ENCODE measurements around the gene CYP2W1. TPM values are rescaled to one million over a fixed set of nuclear protein-coding genes. Genes with fewer than 3 reads are reported as not detected.

The CYP2W1 gene
- total RNA-seq, 1 donor from 2014 or later = not detected

GRCh38 chr7:994592-995308 lies 11.8 kb downstream of the CYP2W1 start:
- Histone ChIP-seq H3K4me1 (ENCODE audit: insufficient read depth, low read length) (peaks cover 3% of the 10 kb centered on the region), H3K27me3 (ENCODE audit: insufficient read depth, low read length) (no peaks in the 10 kb centered on the region), H3K9ac (ENCODE audit: low read length) (no peak overlapping the region), H2AFZ (ENCODE audit: low read depth, low read length) (no peak overlapping the region), H4K20me1 (ENCODE audit: insufficient read depth, low read length) (peaks cover 4% of the 10 kb centered on the region), H3K27ac (ENCODE audit: low read depth, low read length) (no peak overlapping the region), H3K4me2 (ENCODE audit: low read length) (no peak overlapping the region), H3K79me2 (ENCODE audit: insufficient read depth, low read length) (no peaks in the 10 kb centered on the region), H3K4me3 (ENCODE audit: insufficient read depth, low read depth, low read length) (no peak overlapping the region), H3K9me3 (ENCODE audit: insufficient read depth, low read depth, low read length) (no peaks in the 10 kb centered on the region), H3K36me3 (ENCODE audit: insufficient read depth, low read length) (no peaks in the 10 kb centered on the region)
- FAIRE-seq (no peak), DNase-seq (ENCODE audit: low read depth) (no peak)
- H3K4me3 Mint-ChIP-seq (ENCODE audit: unreplicated experiment) = no peak overlapping the region
- H3K36me3 Mint-ChIP-seq (ENCODE audit: low read depth, unreplicated experiment) = no peaks in the 10 kb centered on the region
- no peak for TF ChIP-seq CTCF (IDR thresholded peaks at IDR 0.05; ENCODE audit: insufficient read depth, low read depth, low read length)
- TF ChIP-seq EZH2 (IDR thresholded peaks at IDR 0.05; ENCODE audit: insufficient read depth, low read length) = no peak
- no peaks in the 10 kb centered on the region for H3K9me3 Mint-ChIP-seq (ENCODE audit: unreplicated experiment)
- H3K4me1 Mint-ChIP-seq (ENCODE audit: low read depth, unreplicated experiment) = peaks cover 3% of the 10 kb centered on the region
- H3K27ac Mint-ChIP-seq (ENCODE audit: unreplicated experiment) = no peak overlapping the region
- no peaks in the 10 kb centered on the region for H3K27me3 Mint-ChIP-seq (ENCODE audit: low read depth, unreplicated experiment)

- H3K4me2 ChIP-seq (ENCODE audit: low read length) = no peak overlapping the region
- peaks cover 4% of the 10 kb centered on the region for H4K20me1 ChIP-seq (ENCODE audit: insufficient read depth, low read length)
- no peaks in the 10 kb centered on the region for H3K27me3 ChIP-seq (ENCODE audit: insufficient read depth, low read length)
- no peaks in the 10 kb centered on the region for H3K36me3 ChIP-seq (ENCODE audit: insufficient read depth, low read length)
- H3K4me3 ChIP-seq (ENCODE audit: insufficient read depth, low read depth, low read length) = no peak overlapping the region
- H3K9me3 ChIP-seq (ENCODE audit: insufficient read depth, low read depth, low read length) = no peaks in the 10 kb centered on the region
- H3K27ac ChIP-seq (ENCODE audit: low read depth, low read length) = no peak overlapping the region
- peaks cover 5% of the 10 kb centered on the region for H3K4me1 Mint-ChIP-seq (ENCODE audit: low read depth, unreplicated experiment)
- H3K4me3 Mint-ChIP-seq (ENCODE audit: unreplicated experiment) = no peak overlapping the region
- TF ChIP-seq EZH2 (IDR thresholded peaks at IDR 0.05; ENCODE audit: insufficient read depth, low read length) = no peak
- TF ChIP-seq CTCF (IDR thresholded peaks at IDR 0.05; ENCODE audit: insufficient read depth, low read depth, low read length) = no peak
- peaks cover 3% of the 10 kb centered on the region for H3K4me1 ChIP-seq (ENCODE audit: insufficient read depth, low read length)
- H3K36me3 Mint-ChIP-seq (ENCODE audit: low read depth, unreplicated experiment) = no peaks in the 10 kb centered on the region
- no peak for FAIRE-seq
- DNase-seq (ENCODE audit: low read depth) = no peak
- no peak overlapping the region for H3K9ac ChIP-seq (ENCODE audit: low read length)
- H2AFZ ChIP-seq (ENCODE audit: low read depth, low read length) = no peak overlapping the region
- no peak overlapping the region for H3K27ac Mint-ChIP-seq (ENCODE audit: unreplicated experiment)
- no peaks in the 10 kb centered on the region for H3K9me3 Mint-ChIP-seq (ENCODE audit: unreplicated experiment)
- no peaks in the 10 kb centered on the region for H3K27me3 Mint-ChIP-seq (ENCODE audit: low read depth, unreplicated experiment)
- H3K79me2 ChIP-seq (ENCODE audit: insufficient read depth, low read length) = no peaks in the 10 kb centered on the region
Observed at GRCh38 chr7:995571-995970, 12.6 kb downstream of the CYP2W1 start.
